Esophagus mucosa (tissue), 1 donor: ENCODE measurements around the gene MFN1. TPM values are rescaled to one million over a fixed set of nuclear protein-coding genes. Genes with fewer than 3 reads are reported as not detected.
"Not testable (repeated sequence)": the region's sequence is repeated elsewhere in the genome, so short reads cannot be mapped to it uniquely, and the experiment has no call there.

Source experiments
- ATAC-seq: fragments of 200-7000 bp; cut with Tn5 transposase; one replicate; pipeline ENCODE4 v1.9.1; 2020
- total RNA-seq: library from RNA; stranded (reverse); gene quantifications from one replicate; pipeline ENCODE4 v1.2.4, GENCODE V29; 2023
- donor health status: DM: yes; HTN: yes; CAD: no.

Gene MFN1
- 42.0 TPM for total RNA-seq

GRCh38 chr3:179347345-179348194, at the start of gene MFN1:
TSS of gene MFN1 (plus strand) at chr3:179347709. CDS start at chr3:179348852, 1,143 bp downstream.
- ATAC-seq, result peak; percentile 99

- no peak for ATAC-seq
Observed at GRCh38 chr3:179297971-179298725, 49.4 kb upstream of the MFN1 start.

DNA sequence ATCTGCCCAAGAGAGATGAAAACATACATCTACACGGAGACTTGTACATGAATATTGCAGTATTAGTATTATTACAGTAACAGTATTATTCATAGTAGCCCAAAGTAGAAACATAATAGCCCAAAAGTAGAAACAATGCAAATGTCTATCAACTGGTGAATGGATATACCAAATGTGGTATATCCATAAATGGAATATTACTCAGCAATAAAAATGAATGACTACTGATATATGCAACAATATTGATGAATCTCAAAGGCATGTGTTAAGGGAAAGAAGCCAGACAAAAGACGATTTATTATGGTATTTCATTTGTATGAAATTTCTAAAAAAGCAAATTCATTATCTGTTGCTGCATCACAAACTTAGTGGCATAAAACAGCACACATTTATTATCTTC, 48.2 kb upstream of the MFN1 start:
- ATAC-seq, result no peak

- ATAC-seq, result no peak
Observed at GRCh38 chr3:179299999-179300613, 47.4 kb upstream of the MFN1 start.

- ATAC-seq, result no peak
Observed at GRCh38 chr3:179301645-179302044, 45.9 kb upstream of the MFN1 start.

DNA sequence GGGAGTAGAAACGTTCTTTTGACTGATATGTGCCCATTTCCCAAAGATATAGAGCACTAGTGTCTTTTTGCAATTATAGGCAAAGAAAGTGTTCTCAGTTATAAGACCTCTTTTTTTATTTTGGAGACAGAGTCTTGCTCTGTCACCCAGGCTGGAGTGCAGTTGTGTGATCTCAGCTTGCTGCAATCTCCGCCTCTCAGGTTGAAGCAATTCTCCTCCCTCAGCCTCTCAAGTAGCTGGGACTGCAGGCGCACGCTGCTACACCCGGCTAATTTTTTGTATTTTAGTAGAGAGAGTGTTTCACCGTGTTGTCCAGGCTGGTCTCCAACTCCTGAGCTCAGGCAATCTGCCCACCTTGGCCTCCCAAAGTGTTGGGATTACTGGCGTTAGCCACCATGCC, 45.4 kb upstream of the MFN1 start:
- no peak for ATAC-seq

GRCh38 chr3:179304605-179305004, 42.9 kb upstream of the MFN1 start:
- ATAC-seq, result no peak

- ATAC-seq, result not testable (repeated sequence)
Observed at GRCh38 chr3:179307362-179307761, 40.1 kb upstream of the MFN1 start.

GRCh38 chr3:179308001-179308400, 39.5 kb upstream of the MFN1 start:
- no peak for ATAC-seq

DNA sequence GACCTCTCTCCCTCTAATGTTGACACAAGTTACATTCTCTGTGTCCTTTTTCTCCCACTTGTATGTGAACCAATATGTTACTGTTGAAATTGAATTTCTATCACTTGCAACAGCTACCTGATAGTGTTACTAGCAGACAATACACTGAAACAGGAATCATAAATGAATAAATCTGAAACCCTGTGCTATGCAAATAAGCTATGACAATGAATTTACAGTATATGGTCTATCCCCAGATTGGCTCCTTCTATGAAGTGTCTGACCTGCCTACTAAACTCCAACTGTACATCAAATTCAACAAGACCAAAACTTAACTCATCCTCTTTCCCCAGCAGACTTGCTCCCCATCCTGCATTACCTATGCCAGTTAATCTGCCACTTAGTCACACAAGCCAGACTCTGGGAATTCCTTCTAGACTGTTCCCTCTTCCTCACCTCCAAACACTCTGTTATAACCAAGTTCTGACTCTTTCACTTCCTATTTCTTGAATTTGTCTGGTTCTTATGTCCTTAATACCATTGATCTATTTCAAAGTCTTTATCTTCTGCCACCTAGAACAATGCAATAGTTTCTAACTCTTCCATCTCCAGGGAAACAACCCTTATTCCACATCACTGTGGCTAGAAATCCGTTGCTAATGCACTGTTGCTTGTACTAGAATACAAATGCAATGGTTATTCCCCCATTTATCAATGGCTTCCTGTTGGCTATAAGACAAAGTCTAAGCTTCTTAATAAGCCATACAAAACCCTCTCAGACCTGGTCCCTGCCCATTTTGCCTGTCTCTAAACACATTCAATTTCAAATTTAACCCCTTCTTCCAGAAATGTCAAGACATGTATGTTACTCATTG, 38.1 kb upstream of the MFN1 start:
- no peak for ATAC-seq

GRCh38 chr3:179318876-179319275, 28.6 kb upstream of the MFN1 start:
- ATAC-seq, result peak; percentile 22

DNA sequence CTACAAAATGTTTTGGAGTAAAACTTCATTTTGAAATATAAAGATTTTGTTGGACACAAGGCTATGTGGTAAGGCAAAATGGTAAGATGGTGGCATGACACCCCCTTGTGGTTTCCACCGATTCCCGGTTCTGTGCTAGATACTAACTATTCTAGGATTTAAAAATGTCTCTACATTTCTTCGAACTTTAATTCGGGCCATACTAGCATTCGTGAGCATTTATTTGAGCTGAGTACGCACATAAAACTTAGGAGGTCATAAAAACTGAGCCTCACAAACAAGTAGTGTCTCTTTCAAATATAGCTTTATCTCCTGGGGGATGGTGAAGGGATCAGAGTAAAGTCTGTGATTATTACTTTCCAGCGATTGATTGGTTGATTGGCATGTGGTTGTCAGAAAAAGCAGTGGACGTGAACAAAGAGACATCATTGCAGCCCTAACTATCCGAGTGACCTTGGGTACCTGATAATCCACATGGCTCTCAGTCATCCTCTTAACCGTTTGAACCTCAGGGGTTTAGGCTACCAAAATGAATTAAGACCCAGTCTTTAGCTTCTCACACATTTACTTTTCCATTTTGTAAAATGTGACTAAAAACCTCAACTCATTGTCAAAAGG, 25.7 kb upstream of the MFN1 start:
- ATAC-seq, result no peak

GRCh38 chr3:179322286-179323196, 25.0 kb upstream of the MFN1 start, which contains the start of gene ZNF639:
TSS of gene ZNF639 (plus strand) at chr3:179323031. CDS start at chr3:179328294, 5,263 bp downstream.
- ATAC-seq, result peak; percentile 89

DNA sequence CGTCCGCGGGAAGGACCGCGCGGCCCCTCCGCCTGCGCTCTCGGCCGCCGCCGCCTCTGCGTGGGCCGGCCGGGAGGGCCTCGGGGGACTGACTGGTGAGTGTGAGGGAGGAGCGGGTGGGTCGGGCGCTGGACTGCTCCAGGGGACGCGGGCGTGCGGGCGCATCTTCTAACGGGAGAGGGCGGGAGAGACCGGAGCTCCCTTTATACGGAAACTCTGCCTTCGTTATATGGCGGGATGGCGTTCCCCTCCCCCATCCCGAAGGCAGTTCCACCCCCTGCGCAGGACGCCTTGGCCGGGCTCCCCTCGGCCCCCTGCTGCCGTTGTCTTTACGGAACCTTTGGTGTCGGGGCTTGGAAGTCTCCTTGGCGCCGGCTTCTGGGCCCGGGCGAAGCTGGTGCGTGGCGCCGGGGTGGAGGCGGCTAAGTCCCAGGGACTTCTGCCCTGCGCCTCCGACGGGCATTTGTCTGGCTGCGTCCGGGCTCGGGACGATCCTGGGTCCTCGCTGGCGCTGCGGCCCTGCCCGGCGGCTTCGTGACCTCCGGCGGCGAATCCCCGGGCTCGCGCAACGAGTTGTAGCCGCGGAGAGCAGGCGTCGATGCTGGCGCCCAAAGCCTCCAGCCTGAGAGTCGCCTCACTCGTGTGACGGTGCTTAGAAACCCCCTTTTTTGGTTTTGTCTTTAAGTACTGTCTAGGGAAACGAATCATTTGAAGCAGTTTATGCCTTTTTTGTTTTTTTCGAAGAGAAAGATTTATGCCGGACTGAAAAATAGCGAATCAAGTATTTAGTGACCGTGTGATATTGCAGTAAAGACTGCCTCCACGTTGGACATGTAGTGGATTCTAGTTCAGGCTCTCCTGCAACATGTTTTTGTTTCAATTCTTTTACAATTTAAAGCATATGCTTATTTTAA, 24.1 kb upstream of the MFN1 start:
- ATAC-seq, result peak; percentile 67

GRCh38 chr3:179324270-179324754, 23.2 kb upstream of the MFN1 start:
- no peak for ATAC-seq

GRCh38 chr3:179330438-179330837, 17.1 kb upstream of the MFN1 start:
- no peak for ATAC-seq

GRCh38 chr3:179332240-179332639, 15.3 kb upstream of the MFN1 start:
- no peak for ATAC-seq

DNA sequence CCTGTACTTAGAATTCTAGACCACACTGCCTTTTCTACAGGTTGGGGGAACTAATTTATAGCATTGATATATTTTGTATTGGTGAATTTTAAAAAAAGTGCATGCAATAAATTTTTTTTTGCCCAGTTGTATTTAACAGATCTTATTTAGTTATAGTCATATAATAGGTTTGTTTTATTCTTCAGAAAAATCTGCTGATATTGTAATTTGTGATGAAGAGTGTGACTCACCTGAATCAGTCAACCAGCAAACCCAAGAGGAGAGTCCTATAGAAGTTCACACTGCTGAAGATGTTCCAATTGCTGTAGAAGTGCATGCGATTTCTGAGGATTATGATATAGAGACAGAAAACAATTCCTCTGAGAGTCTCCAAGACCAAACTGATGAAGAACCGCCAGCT, 14.4 kb upstream of the MFN1 start:
- ATAC-seq, result no peak

DNA sequence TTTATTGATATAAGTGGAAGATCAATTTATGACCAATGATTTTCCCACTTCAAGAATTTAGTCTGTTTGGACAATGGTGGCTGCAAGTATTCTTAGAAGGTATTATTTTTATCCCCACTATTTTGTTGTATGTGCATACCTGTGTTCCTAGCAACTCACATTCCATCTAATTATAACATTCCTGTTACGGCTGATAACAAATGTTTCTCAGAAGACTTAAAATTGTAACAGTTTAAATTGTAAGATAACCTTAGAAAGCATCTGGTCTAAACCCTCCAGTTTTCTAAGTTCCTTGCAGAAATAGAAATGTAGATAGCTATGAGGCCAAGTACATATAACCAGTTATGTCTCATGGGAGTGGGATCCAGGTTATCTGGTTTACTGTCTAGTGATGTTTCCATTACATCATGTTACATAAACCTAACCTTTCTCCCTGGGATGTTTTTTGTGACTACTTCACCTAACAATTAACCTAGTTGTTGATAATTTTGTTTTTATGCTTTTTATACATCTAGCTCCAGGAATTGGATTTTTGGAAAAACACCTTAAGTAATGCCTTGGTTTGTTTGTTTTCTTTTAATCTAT, 11.1 kb upstream of the MFN1 start:
- no peak for ATAC-seq
